ENCODE measurements around the gene AK8. TPM values are rescaled to one million over a fixed set of nuclear protein-coding genes. Genes with fewer than 3 reads are reported as not detected.
"Not testable (repeated sequence)": the region's sequence is repeated elsewhere in the genome, so short reads cannot be mapped to it uniquely, and the experiment has no call there.

AK8 gene
- total and polyA plus RNA-seq, 2 experiments from 2014 or later: 0.70 to 0.83 TPM

GRCh38 chr9:132723809-132724208, 154.3 kb downstream of the AK8 start:
- Histone ChIP-seq H3K4me3 (no peak overlapping the region), H3K27ac (no peak overlapping the region), H3K36me3 (no peaks in the 10 kb centered on the region), H3K9me3 (ENCODE audit: low read depth) (no peaks in the 10 kb centered on the region), H3K27me3 (peaks cover 3% of the 10 kb centered on the region), H3K4me1 (ENCODE audit: low read depth) (peaks cover 4% of the 10 kb centered on the region)
- no peak for TF ChIP-seq CTCF (IDR thresholded peaks at IDR 0.05; ENCODE audit: low read depth, low read length)
- DNase-seq (ENCODE audit: low read depth in 1 of 2, low spot score in 1 of 2): no peak

GRCh38 chr9:132722564-132723065, 155.5 kb downstream of the AK8 start:
- Histone ChIP-seq H3K4me1 (ENCODE audit: low read depth) (peaks cover 4% of the 10 kb centered on the region), H3K36me3 (no peaks in the 10 kb centered on the region), H3K27ac (no peak overlapping the region), H3K27me3 (no peaks in the 10 kb centered on the region), H3K9me3 (ENCODE audit: low read depth) (no peaks in the 10 kb centered on the region), H3K4me3 (no peak overlapping the region)
- no peak for DNase-seq (ENCODE audit: low read depth in 1 of 2, low spot score in 1 of 2)
- no peak for TF ChIP-seq CTCF (IDR thresholded peaks at IDR 0.05; ENCODE audit: low read depth, low read length)

GRCh38 chr9:132721661-132722060, 156.4 kb downstream of the AK8 start:
- Histone ChIP-seq H3K4me3 (no peak overlapping the region), H3K4me1 (ENCODE audit: low read depth) (peaks cover 4% of the 10 kb centered on the region), H3K36me3 (no peaks in the 10 kb centered on the region), H3K27me3 (no peaks in the 10 kb centered on the region), H3K9me3 (ENCODE audit: low read depth) (no peaks in the 10 kb centered on the region), H3K27ac (no peak overlapping the region)
- no peak for TF ChIP-seq CTCF (IDR thresholded peaks at IDR 0.05; ENCODE audit: low read depth, low read length)
- no peak for DNase-seq (ENCODE audit: low read depth in 1 of 2, low spot score in 1 of 2)

- H3K36me3 ChIP-seq; H3K27me3 ChIP-seq; H3K27ac ChIP-seq; DNase-seq (ENCODE audit: low read depth in 1 of 2, low spot score in 1 of 2); H3K4me1 ChIP-seq (ENCODE audit: low read depth); H3K4me3 ChIP-seq; H3K9me3 ChIP-seq (ENCODE audit: low read depth): not testable (repeated sequence)
These were observed 159.6 kb downstream of the AK8 start for GRCh38 chr9:132718381-132718928.

- no peaks in the 10 kb centered on the region for H3K27me3 ChIP-seq
- DNase-seq (ENCODE audit: low read depth in 1 of 2, low spot score in 1 of 2): no peak
- H3K36me3 ChIP-seq: no peaks in the 10 kb centered on the region
- H3K27ac ChIP-seq: no peak overlapping the region
- peaks cover 4% of the 10 kb centered on the region for H3K4me1 ChIP-seq (ENCODE audit: low read depth)
- H3K9me3 ChIP-seq (ENCODE audit: low read depth): no peaks in the 10 kb centered on the region
- H3K4me3 ChIP-seq: no peak overlapping the region
- TF ChIP-seq CTCF (IDR thresholded peaks at IDR 0.05; ENCODE audit: low read depth, low read length): no peak
These were observed 160.6 kb downstream of the AK8 start for GRCh38 chr9:132717326-132717945.

GRCh38 chr9:132716007-132716406, 162.1 kb downstream of the AK8 start:
- H3K9me3 ChIP-seq (ENCODE audit: low read depth): no peaks in the 10 kb centered on the region
- no peak overlapping the region for H3K27ac ChIP-seq
- peaks cover 4% of the 10 kb centered on the region for H3K4me1 ChIP-seq (ENCODE audit: low read depth)
- no peak for TF ChIP-seq CTCF (IDR thresholded peaks at IDR 0.05; ENCODE audit: low read depth, low read length)
- no peaks in the 10 kb centered on the region for H3K36me3 ChIP-seq
- H3K27me3 ChIP-seq: no peaks in the 10 kb centered on the region
- no peak overlapping the region for H3K4me3 ChIP-seq
- no peak for DNase-seq (ENCODE audit: low read depth in 1 of 2, low spot score in 1 of 2)
